Progenitor cell of endocrine pancreas (in vitro differentiated cells): Measurements from ENCODE around the gene SUFU. TPM values are rescaled to one million over a fixed set of nuclear protein-coding genes. Genes with fewer than 3 reads are reported as not detected.

Experiments
- DNase-seq: peaks from one replicate; pipeline ENCODE4 v3.0.0; 2021; ENCODE audit warnings: low spot score; ENCODE audit not compliant: unreplicated experiment
- H3K27ac Mint-ChIP-seq: 2 replicates; pipeline ENCODE4 v1.8.0; 2021; ENCODE audit warnings: mild to moderate bottlenecking, moderate library complexity, mixed read lengths
- H3K27me3 Mint-ChIP-seq: 2 replicates; pipeline ENCODE4 v1.8.0; 2021; ENCODE audit warnings: mixed read lengths
- H3K36me3 Mint-ChIP-seq: 2 replicates; pipeline ENCODE4 v1.8.0; 2022; ENCODE audit warnings: mixed read lengths; ENCODE audit not compliant: insufficient read depth
- H3K4me1 Mint-ChIP-seq: 2 replicates; pipeline ENCODE4 v1.8.0; 2021; ENCODE audit warnings: low read depth, mixed read lengths
- H3K4me3 Mint-ChIP-seq: 2 replicates; pipeline ENCODE4 v1.8.0; 2021; ENCODE audit warnings: low read depth, mild to moderate bottlenecking, moderate library complexity, mixed read lengths
- H3K9me3 Mint-ChIP-seq: 2 replicates; pipeline ENCODE4 v1.8.0; 2021; ENCODE audit warnings: low read depth, mixed read lengths
- total RNA-seq: library from RNA; stranded (reverse); gene quantifications from 2 replicates; pipeline ENCODE4 v1.2.1, GENCODE V29; 2021
- TF ChIP-seq, protein P1 (sequence below): fragments of 200-600 bp; sonication (generic); IDR thresholded peaks from one replicate; pipeline ENCODE4 v1.5.0; 2021; ENCODE audit warnings: antibody characterized with exemption, mild to moderate bottlenecking; ENCODE audit not compliant: unreplicated experiment

The SUFU gene
- total RNA-seq, 1 donor from 2014 or later: 25.8 TPM

DNA sequence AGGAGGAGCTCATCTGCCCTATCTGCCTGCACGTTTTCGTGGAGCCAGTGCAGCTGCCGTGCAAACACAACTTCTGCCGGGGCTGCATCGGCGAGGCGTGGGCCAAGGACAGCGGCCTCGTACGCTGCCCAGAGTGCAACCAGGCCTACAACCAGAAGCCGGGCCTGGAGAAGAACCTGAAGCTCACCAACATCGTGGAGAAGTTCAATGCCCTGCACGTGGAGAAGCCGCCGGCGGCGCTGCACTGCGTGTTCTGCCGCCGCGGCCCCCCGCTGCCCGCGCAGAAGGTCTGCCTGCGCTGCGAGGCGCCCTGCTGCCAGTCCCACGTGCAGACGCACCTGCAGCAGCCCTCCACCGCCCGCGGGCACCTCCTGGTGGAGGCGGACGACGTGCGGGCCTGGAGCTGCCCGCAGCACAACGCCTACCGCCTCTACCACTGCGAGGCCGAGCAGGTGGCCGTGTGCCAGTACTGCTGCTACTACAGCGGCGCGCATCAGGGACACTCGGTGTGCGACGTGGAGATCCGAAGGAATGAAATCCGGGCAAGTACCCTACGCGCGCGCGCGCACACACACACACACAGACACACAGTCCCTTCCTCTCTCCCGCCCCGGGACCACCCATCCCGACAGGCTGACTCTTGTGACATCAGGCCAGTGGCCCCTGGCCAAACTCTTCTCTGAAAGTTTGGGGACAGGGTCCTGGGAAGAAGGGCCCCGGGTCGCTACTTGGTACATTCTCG is 141.0 kb downstream of the SUFU start:
- peak overlapping the region; percentile 94 for H3K4me3 Mint-ChIP-seq
- peak; percentile 79 for DNase-seq
- no peaks in the 10 kb centered on the region for H3K27me3 Mint-ChIP-seq
- H3K27ac Mint-ChIP-seq: peak overlapping the region; percentile 96
- peaks cover 33% of the 10 kb centered on the region for H3K4me1 Mint-ChIP-seq
- H3K36me3 Mint-ChIP-seq: no peaks in the 10 kb centered on the region
- TF ChIP-seq, protein P1, sequence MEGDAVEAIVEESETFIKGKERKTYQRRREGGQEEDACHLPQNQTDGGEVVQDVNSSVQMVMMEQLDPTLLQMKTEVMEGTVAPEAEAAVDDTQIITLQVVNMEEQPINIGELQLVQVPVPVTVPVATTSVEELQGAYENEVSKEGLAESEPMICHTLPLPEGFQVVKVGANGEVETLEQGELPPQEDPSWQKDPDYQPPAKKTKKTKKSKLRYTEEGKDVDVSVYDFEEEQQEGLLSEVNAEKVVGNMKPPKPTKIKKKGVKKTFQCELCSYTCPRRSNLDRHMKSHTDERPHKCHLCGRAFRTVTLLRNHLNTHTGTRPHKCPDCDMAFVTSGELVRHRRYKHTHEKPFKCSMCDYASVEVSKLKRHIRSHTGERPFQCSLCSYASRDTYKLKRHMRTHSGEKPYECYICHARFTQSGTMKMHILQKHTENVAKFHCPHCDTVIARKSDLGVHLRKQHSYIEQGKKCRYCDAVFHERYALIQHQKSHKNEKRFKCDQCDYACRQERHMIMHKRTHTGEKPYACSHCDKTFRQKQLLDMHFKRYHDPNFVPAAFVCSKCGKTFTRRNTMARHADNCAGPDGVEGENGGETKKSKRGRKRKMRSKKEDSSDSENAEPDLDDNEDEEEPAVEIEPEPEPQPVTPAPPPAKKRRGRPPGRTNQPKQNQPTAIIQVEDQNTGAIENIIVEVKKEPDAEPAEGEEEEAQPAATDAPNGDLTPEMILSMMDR: peak; percentile 66
- H3K9me3 Mint-ChIP-seq: no peaks in the 10 kb centered on the region

DNA sequence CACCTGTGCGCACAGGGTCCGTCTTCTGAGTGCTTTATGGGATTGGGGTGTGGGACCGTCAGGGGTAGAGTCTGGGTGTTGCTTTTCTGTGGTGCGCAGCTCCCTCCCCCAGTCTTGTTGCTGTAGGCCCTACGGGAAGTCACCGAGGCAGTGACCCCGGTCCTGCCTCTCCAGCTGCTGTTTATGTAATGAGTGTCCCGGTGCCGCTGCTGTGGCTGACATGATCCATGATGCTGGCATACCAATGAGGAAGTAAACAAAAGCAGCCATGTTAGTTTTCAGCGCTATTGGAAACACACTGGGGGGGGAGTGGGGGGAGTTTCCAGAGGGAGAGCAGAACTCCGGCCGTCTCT is 141.6 kb downstream of the SUFU start:
- no peaks in the 10 kb centered on the region for H3K27me3 Mint-ChIP-seq
- TF ChIP-seq, protein P1: no peak

DNA sequence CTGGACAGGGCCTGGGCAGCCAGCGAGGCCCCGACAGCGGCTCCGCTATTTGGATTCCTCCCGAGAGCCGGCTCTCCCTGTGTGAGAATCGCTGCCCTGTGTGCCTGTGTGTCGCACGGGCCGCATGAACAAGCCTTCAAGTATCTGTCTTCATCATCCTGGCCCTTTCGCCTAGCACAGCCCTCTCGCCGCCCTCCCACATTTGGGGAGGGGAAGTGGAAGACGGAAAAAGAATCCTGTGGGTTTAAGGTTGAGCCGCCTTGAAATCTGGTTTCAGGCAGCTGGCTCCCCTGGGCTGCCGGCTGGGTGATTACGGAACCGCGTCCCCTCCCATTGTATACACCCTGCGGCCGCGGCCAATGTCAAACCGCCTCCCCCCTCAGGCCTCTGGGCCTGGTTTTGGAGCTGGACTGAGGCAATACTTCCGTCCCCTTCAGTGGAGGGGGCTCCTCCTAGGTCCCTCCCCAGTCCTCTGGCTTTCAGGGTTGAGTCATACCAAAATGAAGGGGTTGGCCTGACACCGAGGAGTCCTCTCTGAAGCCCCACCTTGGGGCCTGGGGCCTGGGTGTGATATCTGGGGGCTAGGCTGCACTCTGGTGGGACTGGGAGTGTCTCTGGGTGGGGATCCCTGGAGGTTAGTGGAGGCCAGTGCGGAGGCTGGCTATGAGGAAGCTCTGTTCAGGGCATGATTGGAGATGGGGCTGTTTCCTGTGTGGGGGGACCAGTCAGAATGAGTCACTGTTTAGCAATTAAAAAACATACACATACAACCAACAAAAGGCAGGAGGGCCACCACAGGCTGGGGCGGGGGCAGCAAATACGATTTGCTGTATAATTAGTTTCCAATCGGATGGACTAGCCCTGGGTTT is 142.2 kb downstream of the SUFU start:
- Mint-ChIP-seq H3K4me3 (peak overlapping the region; percentile 94), H3K27me3 (no peaks in the 10 kb centered on the region), H3K27ac (peak overlapping the region; percentile 96), H3K36me3 (no peaks in the 10 kb centered on the region), H3K9me3 (no peaks in the 10 kb centered on the region), H3K4me1 (peaks cover 33% of the 10 kb centered on the region)
- DNase-seq: peak; percentile 25
- TF ChIP-seq, protein P1: no peak

More for the DNA sequence above, 141.6 kb downstream of the SUFU start:
- H3K27ac Mint-ChIP-seq: peak overlapping the region; percentile 96
- H3K9me3 Mint-ChIP-seq: no peaks in the 10 kb centered on the region
- H3K36me3 Mint-ChIP-seq: no peaks in the 10 kb centered on the region
- DNase-seq: peak; percentile 47
- H3K4me1 Mint-ChIP-seq: peaks cover 33% of the 10 kb centered on the region
- H3K4me3 Mint-ChIP-seq: peak overlapping the region; percentile 94

DNA sequence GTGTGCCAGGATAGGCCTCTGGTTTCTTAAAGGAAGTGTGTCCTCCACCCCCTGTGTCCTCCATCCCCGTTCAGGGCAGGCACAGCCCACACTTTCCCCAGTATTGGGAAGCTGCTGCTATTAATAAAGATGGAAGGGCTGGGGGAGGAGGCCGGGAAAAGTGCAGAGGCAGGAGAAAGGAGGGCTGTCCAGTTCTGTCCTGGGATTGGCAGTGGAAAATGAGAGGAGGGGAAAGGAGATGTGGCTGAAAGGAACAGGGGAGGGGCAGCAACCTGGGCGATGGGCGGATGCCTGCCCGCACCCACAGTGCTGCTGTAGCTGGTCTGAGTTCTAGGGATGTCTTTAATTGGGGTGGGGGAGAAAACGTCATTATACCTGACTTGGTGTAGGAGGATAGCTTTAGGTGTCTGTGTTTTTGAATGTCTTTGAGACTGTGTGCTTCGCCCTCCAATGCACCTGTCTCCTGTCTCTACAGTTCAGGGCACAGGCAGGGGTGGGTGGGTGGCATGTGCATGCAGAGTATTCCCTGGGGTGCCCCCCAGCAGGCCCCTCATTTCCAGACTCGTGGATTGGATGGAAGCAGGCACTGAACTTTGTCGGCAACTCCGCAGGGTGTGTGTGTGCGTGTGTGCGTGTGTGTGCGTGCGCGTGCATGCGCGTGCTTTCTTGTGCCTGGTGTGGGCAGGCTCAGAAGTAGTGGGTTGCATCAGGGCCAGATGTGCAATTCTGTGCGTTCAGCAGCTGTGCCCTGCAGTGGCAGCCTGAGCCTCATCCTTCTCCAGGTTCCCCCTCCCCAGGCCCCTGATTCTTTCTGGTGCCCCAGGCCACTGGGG is 143.1 kb downstream of the SUFU start:
- Mint-ChIP-seq H3K27me3 (no peaks in the 10 kb centered on the region), H3K9me3 (no peaks in the 10 kb centered on the region), H3K4me3 (peak overlapping the region; percentile 94), H3K27ac (peak overlapping the region; percentile 96), H3K36me3 (no peaks in the 10 kb centered on the region), H3K4me1 (peaks cover 28% of the 10 kb centered on the region)
- DNase-seq: no peak
- TF ChIP-seq, protein P1: no peak
